B cell (primary cell): Measurements from ENCODE around the gene UBR7. TPM values are rescaled to one million over a fixed set of nuclear protein-coding genes. Genes with fewer than 3 reads are reported as not detected.
A peak's percentile ranks its signal among the peaks of the same experiment; 100 is the strongest.

Source experiments
- ATAC-seq: fragments of 200-7000 bp; cut with Tn5 transposase; one replicate; pipeline ENCODE4 v1.10.0; 2021; ENCODE audit warnings: low read depth, mild to moderate bottlenecking, moderate number of reproducible peaks, moderate library complexity
- CTCF ChIA-PET: fragments of 350-600 bp; sonication (Branson Sonifier 250); formaldehyde crosslinking; loops from one replicate; lab custom pipeline; 2021; ENCODE audit warnings: antibody characterized with exemption, inconsistent platforms; lab: Charles Lee
- POLR2A ChIA-PET: fragments of 350-600 bp; sonication (Branson Sonifier 250); formaldehyde crosslinking; loops from one replicate; lab custom pipeline; 2021; ENCODE audit warnings: antibody characterized with exemption; lab: Charles Lee
- DNase-seq: peaks from one replicate; pipeline ENCODE4 v3.0.0; 2013
- H2AFZ ChIP-seq: 2 replicates; pipeline ENCODE4 v1.6.1; 2012; ENCODE audit warnings: mild to moderate bottlenecking, low read depth, low read length; ENCODE audit not compliant: insufficient read depth, poor library complexity, severe bottlenecking
- H3K27ac ChIP-seq, 2 donors: 1 replicate in 1 of 2; 2 replicates in 1 of 2; pipeline ENCODE4 v1.5.1; 2012 to 2013; ENCODE audit warnings: low read length in 2 of 2, mild to moderate bottlenecking in 2 of 2, moderate library complexity in 1 of 2
- H3K27me3 ChIP-seq, 4 experiments: fragments of 200-600 bp in 1 of 4; sonication (generic) in 1 of 4; replicated peaks in 1 of 4; 1 replicate in 2 of 4; 2 replicates in 2 of 4; pipeline versions ENCODE4 v1.6.1 to v1.7.0; 2013 to 2016; ENCODE audit warnings: low read length in 3 of 4, mild to moderate bottlenecking in 2 of 4, mixed read lengths in 1 of 4, moderate library complexity in 1 of 4; ENCODE audit not compliant: insufficient read depth in 4 of 4, control insufficient read depth in 3 of 4; ENCODE audit errors: control extremely low read depth in 1 of 4
- H3K36me3 ChIP-seq, 2 experiments: replicated peaks in 1 of 2; 1 replicate in 1 of 2; 2 replicates in 1 of 2; pipeline versions ENCODE4 v1.6.1 to v1.7.1; 2013; ENCODE audit warnings: low read length in 1 of 2; ENCODE audit not compliant: insufficient read depth in 2 of 2, control insufficient read depth in 1 of 2; ENCODE audit errors: control extremely low read depth in 1 of 2, extremely low read depth in 1 of 2
- H3K4me1 ChIP-seq, 2 donors: fragments of 200-600 bp in 1 of 2; sonication (generic) in 1 of 2; 1 replicate in 1 of 2; 2 replicates in 1 of 2; pipeline versions ENCODE4 v1.5.1 to v1.6.1; 2013 to 2017; ENCODE audit warnings: low read length in 2 of 2; ENCODE audit not compliant: control insufficient read depth in 2 of 2, insufficient read depth in 2 of 2
- H3K4me2 ChIP-seq: replicated peaks from 2 replicates; pipeline ENCODE3; 2012; ENCODE audit warnings: mild to moderate bottlenecking, low read depth, low read length; ENCODE audit not compliant: poor library complexity, severe bottlenecking
- H3K4me3 ChIP-seq, 5 experiments: fragments of 200-600 bp in 1 of 5; sonication (generic) in 1 of 5; 1 replicate in 3 of 5; 2 replicates in 2 of 5; pipeline versions ENCODE4 v1.5.1 to v1.7.0; 2011 to 2016; ENCODE audit warnings: low read length in 4 of 5, mild to moderate bottlenecking in 4 of 5, low read depth in 2 of 5, control low read depth in 1 of 5, moderate library complexity in 1 of 5; ENCODE audit not compliant: insufficient read depth in 1 of 5; ENCODE audit errors: control extremely low read depth in 1 of 5, extremely low read depth in 1 of 5
- H3K79me2 ChIP-seq: fragments of 200-600 bp; sonication (generic); one replicate; pipeline ENCODE4 v1.6.0; 2016; ENCODE audit warnings: low read length; ENCODE audit not compliant: control insufficient read depth, insufficient read depth
- H3K9ac ChIP-seq: fragments of 200-600 bp; sonication (generic); 2 replicates; pipeline ENCODE4 v1.6.1; 2017; ENCODE audit warnings: mild to moderate bottlenecking, low read length, moderate library complexity
- H3K9me3 ChIP-seq, 3 donors: one replicate each; pipeline versions ENCODE4 v1.6.1 to v1.7.1; 2013; ENCODE audit warnings: low read length in 2 of 3; ENCODE audit not compliant: control insufficient read depth in 2 of 3, insufficient read depth in 1 of 3; ENCODE audit errors: control extremely low read depth in 1 of 3
- H4K20me1 ChIP-seq: 2 replicates; pipeline ENCODE4 v1.6.0; 2012; ENCODE audit warnings: mild to moderate bottlenecking, low read length; ENCODE audit not compliant: insufficient read depth, control insufficient read depth, poor library complexity, severe bottlenecking
- H3K27ac Mint-ChIP-seq: one replicate; pipeline ENCODE4 v1.8.0; 2021; ENCODE audit warnings: mixed read lengths
- H3K27me3 Mint-ChIP-seq: one replicate; pipeline ENCODE4 v1.8.0; 2021; ENCODE audit warnings: mixed read lengths
- H3K4me1 Mint-ChIP-seq: one replicate; pipeline ENCODE4 v1.8.0; 2021; ENCODE audit warnings: mixed read lengths
- H3K4me3 Mint-ChIP-seq: one replicate; pipeline ENCODE4 v1.8.0; 2021; ENCODE audit warnings: mixed read lengths
- H3K9me3 Mint-ChIP-seq: one replicate; pipeline ENCODE4 v1.8.0; 2022; ENCODE audit warnings: mixed read lengths; ENCODE audit not compliant: insufficient read depth
- CTCF ChIP-seq: fragments of 200-600 bp; IDR thresholded peaks from one replicate; pipeline ENCODE4 v1.8.0; 2022; ENCODE audit warnings: antibody characterized with exemption, mild to moderate bottlenecking
- EZH2 ChIP-seq: IDR thresholded peaks from 2 replicates; pipeline ENCODE4 v1.6.1; 2012; ENCODE audit warnings: borderline replicate concordance, low read depth, mild to moderate bottlenecking, moderate library complexity, low read length; ENCODE audit not compliant: insufficient read depth, poor library complexity, severe bottlenecking
- WGBS: methylation state at CpG from one replicate; pipeline ENCODE4 v1.1.5; 2013; ENCODE audit warnings: missing lambda C conversion rate; ENCODE audit not compliant: insufficient coverage; 5-methylcytosine and 5-hydroxymethylcytosine counted together
- intact Hi-C: fragments of 100-400 bp; cut with micrococcal nuclease; formaldehyde crosslinking; loops from one replicate; pipeline ENCODE4 v1.10.0; 2022
- polyA plus RNA-seq: library from polyadenylated mRNA; depleted of rRNA; stranded (reverse); fragments of >200 nt; gene quantifications from 2 replicates; pipeline ENCODE4 v1.2.3, GENCODE V29; 2012
- total RNA-seq, 2 donors: library from RNA; stranded (reverse); fragments of 120-200 nt in 1 of 2; gene quantifications; 1 replicate in 1 of 2; 2 replicates in 1 of 2; pipeline versions ENCODE4 v1.2.3 to v1.2.4, GENCODE V29; 2013 to 2022

The UBR7 gene
- total and polyA plus RNA-seq, 2 donors (not counting 1 experiment from before 2014, with no cell fraction given): 11.3 to 17.3 TPM

DNA sequence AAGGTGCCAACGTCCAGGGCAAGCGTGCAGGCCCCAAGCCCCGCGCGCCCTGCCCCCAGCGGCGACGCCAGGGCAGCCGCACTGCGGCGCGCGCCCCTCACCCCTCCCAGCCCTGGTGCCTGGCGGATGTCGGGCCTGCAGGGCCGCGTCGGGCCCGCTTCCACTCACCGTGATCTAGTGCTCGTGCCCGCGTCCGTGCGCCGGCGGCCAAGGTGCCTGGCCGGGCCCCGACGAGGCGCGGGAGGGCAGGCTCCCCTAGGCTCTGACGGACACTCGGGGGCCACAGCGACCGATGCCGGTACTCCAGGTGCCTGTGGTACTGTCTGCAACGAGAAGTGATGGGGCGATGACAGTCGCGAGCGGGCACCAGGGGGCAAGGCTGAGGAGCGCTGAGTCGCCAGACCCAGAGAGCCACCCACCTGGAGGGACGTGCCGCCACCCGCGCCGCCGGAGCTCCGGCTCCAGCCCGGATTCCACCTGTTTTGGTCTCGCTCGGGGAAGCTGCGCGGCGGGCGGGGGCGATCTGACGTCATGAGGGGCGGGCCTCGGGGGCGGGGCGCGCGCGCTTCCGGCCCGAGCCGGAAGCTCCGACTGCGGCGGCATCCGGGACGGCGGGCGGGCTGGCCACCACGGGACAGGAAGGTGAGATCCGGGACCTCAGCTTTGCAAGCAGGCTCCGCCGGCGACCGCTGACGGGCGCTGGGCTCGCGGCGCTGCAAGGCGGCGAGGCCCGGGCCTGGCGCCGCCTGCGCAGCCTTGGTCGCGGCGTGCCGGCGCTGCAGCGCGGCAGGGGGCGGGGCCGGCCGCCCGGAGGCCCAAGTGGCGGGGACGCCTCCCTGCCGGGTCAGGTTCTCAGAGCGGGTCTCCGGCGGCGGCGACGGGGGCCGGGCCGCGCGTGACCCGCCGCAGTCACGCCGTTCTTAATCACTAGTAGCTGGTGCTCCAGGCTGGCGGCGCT lies 22.4 kb upstream of the UBR7 start, which contains the start of the genes LYSET and MOAP1:
TSS of gene LYSET (plus strand) at position 927 of the 958 bp plus-strand sequence. CDS start 89 bp downstream, outside the sequence.
TSS of gene MOAP1 (minus strand) at position 507 of the 958 bp plus-strand sequence. CDS start 655 bp downstream, outside the sequence.
- no peak for TF ChIP-seq EZH2
- TF ChIP-seq CTCF: peak; percentile 20
- H3K27me3 ChIP-seq: no peaks in the 10 kb centered on the region
- peaks cover 0 to 25% of the 10 kb centered on the region in 2 experiments for H3K36me3 ChIP-seq
- peak within 1 kb of the TSS; percentile 78 for H2AFZ ChIP-seq
- intact Hi-C loops: loop anchor here (1.0 to 10.0 kb wide), 7 partner anchors 23 to 1672 kb away; partner anchors contain the start of genes BTBD7, GOLGA5, GON7 and ITPK1
- ATAC-seq (peak; percentile 86), DNase-seq (peak; percentile 97)
- Mint-ChIP-seq H3K9me3 (no peaks in the 10 kb centered on the region), H3K27ac (peak within 1 kb of the TSS; percentile 98), H3K4me3 (peak within 1 kb of the TSS; percentile 97), H3K4me1 (peaks cover 32% of the 10 kb centered on the region), H3K27me3 (no peaks in the 10 kb centered on the region)
- peak within 1 kb of the TSS; percentile 97 to 98 for H3K27ac ChIP-seq
- peaks cover 14% of the 10 kb centered on the region for H4K20me1 ChIP-seq
- under 1% methylated on average over 122 of the region's 124 CpGs for WGBS
- H3K4me3 ChIP-seq: peak within 1 kb of the TSS; percentile 85 to 96 (median 90)
- H3K4me2 ChIP-seq: peak within 1 kb of the TSS; percentile 83
- H3K9ac ChIP-seq: peak within 1 kb of the TSS; percentile 98
- ChIA-PET POLR2A (interaction anchor here (1.3 to 1.9 kb wide), 4 partner anchors 22 to 391 kb away, joined by 4 to 11 read pairs (median 5); partner anchors contain the start of genes GOLGA5, GON7, ITPK1 and UBR7), CTCF (interaction anchor here (0.6 to 2.8 kb wide), 6 partner anchors 9 to 71 kb away, joined by 3 to 20 read pairs (median 6); partner anchors contain the start of genes GON7 and UBR7)
- no peaks in the 10 kb centered on the region for H3K9me3 ChIP-seq
- H3K4me1 ChIP-seq: peaks cover 16 to 26% of the 10 kb centered on the region in 2 donors
- peaks cover 31% of the 10 kb centered on the region for H3K79me2 ChIP-seq
